Measurements from ENCODE around the gene RPS23.

The RPS23 gene

GRCh38 chr5:82244151-82244550, 34.0 kb downstream of the RPS23 start:
- no peak for DNase-seq

DNA sequence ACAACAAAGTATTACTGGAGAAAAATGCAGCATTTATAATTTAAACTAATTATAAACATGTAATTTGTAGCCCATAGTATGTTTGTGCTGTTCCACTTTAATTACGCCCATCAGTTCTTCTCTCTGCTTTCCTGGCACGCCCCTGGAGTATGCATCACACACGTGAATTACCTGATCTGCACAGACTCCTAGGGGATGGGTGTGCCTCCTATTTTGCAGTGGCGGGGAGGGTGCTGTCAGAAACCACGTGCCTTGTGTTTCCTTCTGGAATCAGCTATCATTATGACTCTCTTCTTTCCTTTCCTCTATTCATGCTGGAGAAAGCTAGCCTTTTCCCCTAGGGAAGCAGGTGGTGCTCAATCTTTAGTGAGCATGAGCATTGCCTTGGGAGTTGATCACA, 43.3 kb downstream of the RPS23 start:
- no peak for DNase-seq

DNA sequence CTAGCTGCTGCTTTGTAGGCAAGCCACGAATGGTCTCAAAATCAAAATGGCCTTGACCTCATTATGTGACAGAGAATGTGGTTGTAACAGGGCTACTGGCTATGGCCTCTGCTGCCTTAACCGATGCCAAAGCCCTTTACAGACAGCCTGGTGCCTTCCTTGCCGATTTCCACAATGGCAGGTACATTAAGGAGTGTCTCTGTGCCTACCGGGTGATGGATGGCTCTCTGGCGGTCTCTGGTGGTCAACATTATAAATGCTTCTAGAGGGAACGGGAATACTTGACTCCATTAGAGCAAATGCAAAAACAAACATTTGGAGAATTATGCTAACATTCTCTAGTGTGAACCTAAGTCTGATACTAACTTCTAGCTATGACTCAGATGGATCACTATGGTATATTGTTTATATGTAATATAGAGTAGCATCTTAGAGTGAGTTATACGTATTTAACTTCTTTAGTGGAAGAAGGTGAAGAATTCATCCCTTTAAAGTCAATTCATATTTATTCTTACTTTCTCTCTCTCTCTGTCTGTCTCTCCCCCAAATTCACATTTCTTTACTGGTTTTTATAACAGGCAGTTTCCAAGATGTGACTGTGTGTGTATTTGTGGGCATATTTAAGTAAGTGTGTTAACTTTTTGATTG, 52.5 kb downstream of the RPS23 start:
- DNase-seq: peak; percentile 49 to 63
